ENCODE data around the gene POLQ. TPM values are rescaled to one million over a fixed set of nuclear protein-coding genes. Genes with fewer than 3 reads are reported as not detected.
"Not testable (repeated sequence)": the region's sequence is repeated elsewhere in the genome, so short reads cannot be mapped to it uniquely, and the experiment has no call there.

The POLQ gene
- total RNA-seq, 1 donor from 2014 or later = 31.0 TPM

- no peaks in the 10 kb centered on the region for H3K27me3 Mint-ChIP-seq
- no peaks in the 10 kb centered on the region for H3K9me3 Mint-ChIP-seq
- DNase-seq = no peak
- no peak overlapping the region for H3K4me3 Mint-ChIP-seq
- no peak overlapping the region for H3K27ac Mint-ChIP-seq
- H3K36me3 Mint-ChIP-seq (ENCODE audit: low read depth) = peaks cover 23% of the 10 kb centered on the region
- peaks cover 14% of the 10 kb centered on the region for H3K4me1 Mint-ChIP-seq
- intact Hi-C loops (cut with micrococcal nuclease) = no loop called here
These were observed 109.7 kb downstream of the POLQ start for GRCh38 chr3:121436074-121436473.

- Mint-ChIP-seq H3K36me3 (ENCODE audit: low read depth) (peaks cover 44% of the 10 kb centered on the region), H3K27me3 (no peaks in the 10 kb centered on the region), H3K9me3 (no peaks in the 10 kb centered on the region), H3K4me3 (peak overlapping the region; percentile 25), H3K27ac (peak overlapping the region; percentile 32), H3K4me1 (peaks cover 18% of the 10 kb centered on the region)
- peak; percentile 90 for DNase-seq
- intact Hi-C loops (cut with micrococcal nuclease) = no loop called here
These were observed 113.9 kb downstream of the POLQ start for GRCh38 chr3:121431726-121432517.

- Mint-ChIP-seq H3K4me1 (peaks cover 18% of the 10 kb centered on the region), H3K27me3 (no peaks in the 10 kb centered on the region), H3K4me3 (no peak overlapping the region), H3K9me3 (no peaks in the 10 kb centered on the region), H3K27ac (no peak overlapping the region), H3K36me3 (ENCODE audit: low read depth) (peaks cover 43% of the 10 kb centered on the region)
- intact Hi-C loops (cut with micrococcal nuclease) = no loop called here
- no peak for DNase-seq
These were observed 115.0 kb downstream of the POLQ start for GRCh38 chr3:121430664-121431215.

GRCh38 chr3:121424549-121424948, 121.2 kb downstream of the POLQ start:
- intact Hi-C loops (cut with micrococcal nuclease) = no loop called here
- Mint-ChIP-seq H3K4me3 (no peak overlapping the region), H3K9me3 (no peaks in the 10 kb centered on the region), H3K27ac (no peak overlapping the region), H3K27me3 (no peaks in the 10 kb centered on the region), H3K4me1 (peaks cover 2% of the 10 kb centered on the region), H3K36me3 (ENCODE audit: low read depth) (peaks cover 21% of the 10 kb centered on the region)
- DNase-seq = no peak

- no peak overlapping the region for H3K27ac Mint-ChIP-seq
- H3K4me1 Mint-ChIP-seq = peaks cover 3% of the 10 kb centered on the region
- peaks cover 5% of the 10 kb centered on the region for H3K36me3 Mint-ChIP-seq (ENCODE audit: low read depth)
- H3K27me3 Mint-ChIP-seq = no peaks in the 10 kb centered on the region
- no peaks in the 10 kb centered on the region for H3K9me3 Mint-ChIP-seq
- no peak overlapping the region for H3K4me3 Mint-ChIP-seq
- no peak for DNase-seq
- intact Hi-C loops (cut with micrococcal nuclease) = no loop called here
These were observed 127.6 kb downstream of the POLQ start for GRCh38 chr3:121418182-121418581.

- Mint-ChIP-seq H3K4me1 (peaks cover 6% of the 10 kb centered on the region), H3K27ac (no peak overlapping the region), H3K9me3 (no peaks in the 10 kb centered on the region), H3K4me3 (no peak overlapping the region), H3K27me3 (no peaks in the 10 kb centered on the region), H3K36me3 (ENCODE audit: low read depth) (peaks cover 5% of the 10 kb centered on the region)
- DNase-seq = no peak
- intact Hi-C loops (cut with micrococcal nuclease) = no loop called here
These were observed 130.9 kb downstream of the POLQ start for GRCh38 chr3:121414924-121415323.

- no peak overlapping the region for H3K4me3 Mint-ChIP-seq
- intact Hi-C loops (cut with micrococcal nuclease) = no loop called here
- no peak for DNase-seq
- H3K27ac Mint-ChIP-seq = no peak overlapping the region
- H3K36me3 Mint-ChIP-seq (ENCODE audit: low read depth) = no peaks in the 10 kb centered on the region
- no peaks in the 10 kb centered on the region for H3K27me3 Mint-ChIP-seq
- peaks cover 10% of the 10 kb centered on the region for H3K4me1 Mint-ChIP-seq
- H3K9me3 Mint-ChIP-seq = no peaks in the 10 kb centered on the region
These were observed 134.3 kb downstream of the POLQ start for GRCh38 chr3:121411523-121411922.

- Mint-ChIP-seq H3K4me1 (peaks cover 5% of the 10 kb centered on the region), H3K9me3 (no peaks in the 10 kb centered on the region), H3K27ac (no peak overlapping the region), H3K36me3 (ENCODE audit: low read depth) (no peaks in the 10 kb centered on the region), H3K27me3 (no peaks in the 10 kb centered on the region), H3K4me3 (no peak overlapping the region)
- intact Hi-C loops (cut with micrococcal nuclease) = no loop called here
- no peak for DNase-seq
These were observed 140.2 kb downstream of the POLQ start for GRCh38 chr3:121405631-121406030.

- no peak for DNase-seq
- no peaks in the 10 kb centered on the region for H3K9me3 Mint-ChIP-seq
- H3K4me1 Mint-ChIP-seq = no peaks in the 10 kb centered on the region
- no peak overlapping the region for H3K27ac Mint-ChIP-seq
- intact Hi-C loops (cut with micrococcal nuclease) = no loop called here
- peaks cover 3% of the 10 kb centered on the region for H3K27me3 Mint-ChIP-seq
- no peak overlapping the region for H3K4me3 Mint-ChIP-seq
- H3K36me3 Mint-ChIP-seq (ENCODE audit: low read depth) = no peaks in the 10 kb centered on the region
These were observed 146.0 kb downstream of the POLQ start for GRCh38 chr3:121399820-121400219.

GRCh38 chr3:121398051-121398450, 147.7 kb downstream of the POLQ start:
- H3K4me3 Mint-ChIP-seq; DNase-seq; H3K9me3 Mint-ChIP-seq; H3K36me3 Mint-ChIP-seq (ENCODE audit: low read depth); H3K4me1 Mint-ChIP-seq; intact Hi-C loops (cut with micrococcal nuclease); H3K27me3 Mint-ChIP-seq; H3K27ac Mint-ChIP-seq: not testable (repeated sequence)

GRCh38 chr3:121395967-121396366, 149.8 kb downstream of the POLQ start:
- H3K4me3 Mint-ChIP-seq; H3K36me3 Mint-ChIP-seq (ENCODE audit: low read depth); H3K27ac Mint-ChIP-seq; intact Hi-C loops (cut with micrococcal nuclease); H3K4me1 Mint-ChIP-seq; H3K27me3 Mint-ChIP-seq; DNase-seq; H3K9me3 Mint-ChIP-seq: not testable (repeated sequence)

- H3K36me3 Mint-ChIP-seq (ENCODE audit: low read depth); DNase-seq; H3K4me3 Mint-ChIP-seq; H3K27ac Mint-ChIP-seq; H3K9me3 Mint-ChIP-seq; H3K27me3 Mint-ChIP-seq; H3K4me1 Mint-ChIP-seq; intact Hi-C loops (cut with micrococcal nuclease): not testable (repeated sequence)
These were observed 157.5 kb downstream of the POLQ start for GRCh38 chr3:121388308-121388707.

Data from activated CD4-positive, alpha-beta T cell treated with anti-CD3 and anti-CD28 coated beads, Interleukin-2, amount 10 ng/mL, durations not matched to agents 24 days and 14 days (primary cell).